AG09309 (cell line): ENCODE measurements around the gene RAB5B.

Experiments
- DNase-seq: peaks from one replicate; pipeline ENCODE4 v3.0.0-alpha.2; 2010; ENCODE audit warnings: low read depth
- H3K4me3 ChIP-seq: 2 replicates; pipeline ENCODE4 v1.5.1; 2011; ENCODE audit warnings: mild to moderate bottlenecking, low read depth, low read length, moderate library complexity; ENCODE audit not compliant: control insufficient read depth
- CTCF ChIP-seq: IDR thresholded peaks from 2 replicates; pipeline ENCODE4 v1.5.1; 2011; ENCODE audit warnings: mild to moderate bottlenecking, low read depth, low read length, inconsistent platforms; ENCODE audit not compliant: insufficient read depth, control insufficient read depth; ENCODE audit errors: missing control alignments

Gene RAB5B

GRCh38 chr12:55942055-55942454 lies 31.8 kb upstream of the RAB5B start:
- no peak overlapping the region for H3K4me3 ChIP-seq
- no peak for TF ChIP-seq CTCF
- DNase-seq: no peak

GRCh38 chr12:55942577-55943136 lies 31.2 kb upstream of the RAB5B start:
- no peak for DNase-seq
- no peak overlapping the region for H3K4me3 ChIP-seq
- no peak for TF ChIP-seq CTCF

- H3K4me3 ChIP-seq: no peak overlapping the region
- no peak for TF ChIP-seq CTCF
- DNase-seq: no peak
These were observed 27.3 kb upstream of the RAB5B start for GRCh38 chr12:55946553-55946952.

- H3K4me3 ChIP-seq: no peak overlapping the region
- no peak for TF ChIP-seq CTCF
- DNase-seq: no peak
These were observed 18.5 kb upstream of the RAB5B start for GRCh38 chr12:55955344-55955743.

GRCh38 chr12:55955800-55956508 lies 17.9 kb upstream of the RAB5B start:
- TF ChIP-seq CTCF: peak; percentile 56
- DNase-seq: no peak
- no peak overlapping the region for H3K4me3 ChIP-seq

- no peak overlapping the region for H3K4me3 ChIP-seq
- DNase-seq: no peak
- no peak for TF ChIP-seq CTCF
These were observed 16.6 kb upstream of the RAB5B start for GRCh38 chr12:55957106-55957859.
